ENCODE results near the gene AGFG2. TPM values are rescaled to one million over a fixed set of nuclear protein-coding genes. Genes with fewer than 3 reads are reported as not detected.

Gene AGFG2
- total RNA-seq, 1 donor from 2014 or later = 10.3 TPM

DNA sequence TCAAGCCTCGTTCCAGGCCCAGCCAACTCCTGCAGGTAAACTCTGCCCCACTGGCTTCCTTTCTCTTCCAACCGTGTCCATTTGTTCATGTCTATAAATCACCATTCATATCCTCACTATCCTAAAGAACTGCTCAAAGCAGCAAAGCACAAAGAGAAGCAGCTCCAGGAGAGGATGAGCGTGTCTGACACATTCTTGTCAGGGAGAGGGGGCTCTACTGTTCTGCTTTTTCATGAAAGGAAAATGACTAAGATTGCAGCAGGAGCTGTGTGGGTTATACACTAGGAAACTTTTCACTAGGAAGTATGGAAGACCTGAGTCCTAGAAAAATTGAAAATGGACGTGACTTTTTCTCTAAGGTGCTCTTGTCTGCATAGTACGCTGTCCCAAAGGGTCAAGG, 16.7 kb downstream of the AGFG2 start:
- Mint-ChIP-seq H3K4me3 (ENCODE audit: low read depth) (no peak overlapping the region), H3K27me3 (no peaks in the 10 kb centered on the region), H3K27ac (no peak overlapping the region), H3K9me3 (ENCODE audit: low read depth) (no peaks in the 10 kb centered on the region), H3K36me3 (ENCODE audit: insufficient read depth) (peaks cover 6% of the 10 kb centered on the region), H3K4me1 (ENCODE audit: low read depth) (peaks cover 5% of the 10 kb centered on the region)
- DNase-seq (ENCODE audit: low spot score, unreplicated experiment) = no peak
- TF ChIP-seq, protein P1, sequence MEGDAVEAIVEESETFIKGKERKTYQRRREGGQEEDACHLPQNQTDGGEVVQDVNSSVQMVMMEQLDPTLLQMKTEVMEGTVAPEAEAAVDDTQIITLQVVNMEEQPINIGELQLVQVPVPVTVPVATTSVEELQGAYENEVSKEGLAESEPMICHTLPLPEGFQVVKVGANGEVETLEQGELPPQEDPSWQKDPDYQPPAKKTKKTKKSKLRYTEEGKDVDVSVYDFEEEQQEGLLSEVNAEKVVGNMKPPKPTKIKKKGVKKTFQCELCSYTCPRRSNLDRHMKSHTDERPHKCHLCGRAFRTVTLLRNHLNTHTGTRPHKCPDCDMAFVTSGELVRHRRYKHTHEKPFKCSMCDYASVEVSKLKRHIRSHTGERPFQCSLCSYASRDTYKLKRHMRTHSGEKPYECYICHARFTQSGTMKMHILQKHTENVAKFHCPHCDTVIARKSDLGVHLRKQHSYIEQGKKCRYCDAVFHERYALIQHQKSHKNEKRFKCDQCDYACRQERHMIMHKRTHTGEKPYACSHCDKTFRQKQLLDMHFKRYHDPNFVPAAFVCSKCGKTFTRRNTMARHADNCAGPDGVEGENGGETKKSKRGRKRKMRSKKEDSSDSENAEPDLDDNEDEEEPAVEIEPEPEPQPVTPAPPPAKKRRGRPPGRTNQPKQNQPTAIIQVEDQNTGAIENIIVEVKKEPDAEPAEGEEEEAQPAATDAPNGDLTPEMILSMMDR (IDR thresholded peaks at IDR 0.05; ENCODE audit: unreplicated experiment) = no peak

DNA sequence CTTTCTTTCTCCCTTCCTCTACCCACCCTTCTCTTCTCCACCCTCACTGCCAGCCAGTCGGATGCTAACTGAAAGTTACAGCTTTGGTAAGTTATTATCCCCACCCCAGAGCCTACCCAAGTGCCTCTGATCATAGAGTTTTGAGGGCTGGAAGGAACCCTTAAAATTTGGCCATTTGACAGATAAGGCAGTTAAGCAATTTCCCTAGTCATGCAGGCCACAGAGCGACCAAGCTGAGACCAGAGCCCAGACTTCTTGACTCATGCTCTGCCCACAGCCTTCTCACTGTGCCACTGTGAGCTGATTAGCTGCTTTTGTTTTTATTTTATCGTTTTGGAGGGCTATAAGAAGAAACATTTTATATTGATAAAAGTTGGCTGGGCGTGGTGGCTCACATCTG, 17.5 kb downstream of the AGFG2 start:
- Mint-ChIP-seq H3K9me3 (ENCODE audit: low read depth) (no peaks in the 10 kb centered on the region), H3K4me3 (ENCODE audit: low read depth) (no peak overlapping the region), H3K36me3 (ENCODE audit: insufficient read depth) (peaks cover 6% of the 10 kb centered on the region), H3K4me1 (ENCODE audit: low read depth) (peaks cover 5% of the 10 kb centered on the region), H3K27ac (no peak overlapping the region), H3K27me3 (no peaks in the 10 kb centered on the region)
- TF ChIP-seq, protein P1 (IDR thresholded peaks at IDR 0.05; ENCODE audit: unreplicated experiment) = no peak
- DNase-seq (ENCODE audit: low spot score, unreplicated experiment) = no peak

DNA sequence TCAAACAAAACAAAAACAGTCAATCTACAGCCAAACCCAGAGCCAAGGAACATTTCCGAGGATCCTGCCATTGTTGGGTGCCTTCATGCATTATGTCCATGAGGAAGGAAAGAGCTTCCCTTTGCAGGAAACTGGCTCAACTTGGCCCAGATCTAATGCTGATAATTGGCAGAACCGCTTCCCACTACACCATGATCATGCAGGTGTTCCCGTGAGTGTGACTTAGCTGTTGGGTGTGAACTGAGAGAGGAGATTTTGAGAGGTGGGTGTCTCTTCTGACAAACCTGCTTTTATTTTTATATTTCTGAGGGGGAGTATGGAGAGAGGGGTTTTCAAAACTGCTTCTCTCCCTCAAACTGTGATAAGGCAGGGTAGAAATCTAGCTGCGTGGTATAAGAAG, 20.1 kb downstream of the AGFG2 start:
- no peak for DNase-seq (ENCODE audit: low spot score, unreplicated experiment)
- H3K4me3 Mint-ChIP-seq (ENCODE audit: low read depth) = no peak overlapping the region
- H3K4me1 Mint-ChIP-seq (ENCODE audit: low read depth) = peaks cover 5% of the 10 kb centered on the region
- H3K27ac Mint-ChIP-seq = peak overlapping the region; percentile 83
- peaks cover 8% of the 10 kb centered on the region for H3K36me3 Mint-ChIP-seq (ENCODE audit: insufficient read depth)
- TF ChIP-seq, protein P1 (IDR thresholded peaks at IDR 0.05; ENCODE audit: unreplicated experiment) = no peak
- no peaks in the 10 kb centered on the region for H3K9me3 Mint-ChIP-seq (ENCODE audit: low read depth)
- H3K27me3 Mint-ChIP-seq = no peaks in the 10 kb centered on the region

DNA sequence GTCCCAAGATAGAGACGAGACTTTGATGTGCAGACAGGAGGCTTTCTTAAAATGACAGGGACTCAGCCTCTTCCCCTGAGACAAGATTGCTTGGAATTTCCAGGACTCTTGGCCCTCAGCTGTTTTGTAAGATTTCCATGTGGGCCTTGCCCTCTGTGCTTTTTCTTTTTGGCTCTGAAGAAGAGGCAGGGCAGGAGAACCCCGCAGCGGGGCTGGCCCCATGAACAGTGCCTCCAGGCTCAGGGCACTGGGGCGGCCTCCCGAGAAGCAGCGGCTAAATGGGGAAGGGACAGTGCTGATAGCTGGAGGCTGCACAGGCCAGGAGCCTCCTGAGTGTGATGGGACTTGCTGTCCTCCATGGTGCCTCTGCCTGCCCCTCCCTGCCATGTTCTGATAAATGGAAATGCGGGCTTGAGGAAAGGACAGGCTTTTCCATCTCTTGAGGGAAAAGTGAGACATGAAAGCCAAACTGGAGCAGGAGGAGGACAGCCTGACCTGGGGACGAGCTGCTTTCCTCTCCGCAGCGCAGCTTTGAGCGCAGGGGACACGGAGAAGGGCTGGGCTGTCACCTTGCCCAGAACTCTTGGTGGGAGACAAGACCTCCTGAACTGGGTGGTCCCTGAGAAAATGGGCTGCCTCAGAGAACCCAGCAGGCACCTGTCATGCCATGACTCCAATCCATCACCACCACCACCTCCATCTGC, 22.6 kb downstream of the AGFG2 start:
- Mint-ChIP-seq H3K27me3 (no peaks in the 10 kb centered on the region), H3K36me3 (ENCODE audit: insufficient read depth) (peaks cover 7% of the 10 kb centered on the region), H3K4me1 (ENCODE audit: low read depth) (peaks cover 7% of the 10 kb centered on the region), H3K9me3 (ENCODE audit: low read depth) (no peaks in the 10 kb centered on the region), H3K4me3 (ENCODE audit: low read depth) (no peak overlapping the region), H3K27ac (no peak overlapping the region)
- TF ChIP-seq, protein P1 (IDR thresholded peaks at IDR 0.05; ENCODE audit: unreplicated experiment) = no peak
- DNase-seq (ENCODE audit: low spot score, unreplicated experiment) = no peak

DNA sequence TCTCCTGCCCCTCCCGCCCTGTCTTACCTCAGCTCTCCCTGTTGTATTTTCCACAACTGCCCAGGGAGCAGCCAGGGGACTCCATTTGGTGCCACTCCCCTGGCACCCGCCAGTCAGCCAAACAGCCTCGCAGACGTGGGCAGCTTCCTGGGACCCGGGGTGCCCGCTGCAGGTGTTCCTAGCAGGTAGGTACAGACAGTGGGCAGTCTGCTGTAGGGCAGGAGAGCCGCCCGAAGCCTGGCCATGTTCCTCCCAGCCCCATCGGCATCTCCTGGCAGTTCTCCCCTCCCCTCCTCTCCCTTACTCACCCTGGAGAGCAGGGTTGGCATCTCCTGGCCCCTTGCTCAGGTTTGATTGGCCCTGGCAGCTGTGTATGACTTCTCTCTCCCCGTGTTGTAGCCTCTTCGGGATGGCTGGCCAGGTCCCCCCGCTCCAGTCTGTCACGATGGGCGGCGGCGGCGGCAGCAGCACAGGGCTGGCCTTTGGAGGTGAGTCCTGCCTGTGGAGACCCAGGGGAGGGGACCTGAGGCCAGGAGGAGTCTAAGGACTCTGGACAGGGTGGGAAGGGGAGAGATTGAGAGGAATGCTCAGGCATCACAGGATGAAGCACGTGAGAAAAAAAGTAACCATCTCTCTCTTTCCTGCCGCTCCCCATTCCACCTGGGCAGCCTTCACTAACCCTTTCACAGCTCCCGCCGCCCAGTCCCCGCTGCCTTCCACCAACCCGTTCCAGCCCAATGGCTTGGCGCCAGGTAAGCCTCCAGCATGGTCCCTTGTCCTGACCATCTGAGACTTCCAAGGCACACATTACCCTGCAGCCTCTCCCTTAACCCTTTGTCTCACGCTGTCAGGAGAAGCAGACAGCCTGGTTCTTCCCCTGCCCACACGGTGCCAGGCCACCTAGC, 23.4 kb downstream of the AGFG2 start:
- TF ChIP-seq, protein P1 (IDR thresholded peaks at IDR 0.05; ENCODE audit: unreplicated experiment) = no peak
- H3K9me3 Mint-ChIP-seq (ENCODE audit: low read depth) = no peaks in the 10 kb centered on the region
- no peak for DNase-seq (ENCODE audit: low spot score, unreplicated experiment)
- no peak overlapping the region for H3K27ac Mint-ChIP-seq
- peaks cover 7% of the 10 kb centered on the region for H3K4me1 Mint-ChIP-seq (ENCODE audit: low read depth)
- H3K36me3 Mint-ChIP-seq (ENCODE audit: insufficient read depth) = peaks cover 5% of the 10 kb centered on the region
- H3K4me3 Mint-ChIP-seq (ENCODE audit: low read depth) = no peak overlapping the region
- H3K27me3 Mint-ChIP-seq = no peaks in the 10 kb centered on the region

Measured in progenitor cell of endocrine pancreas (in vitro differentiated cells).